NB4 (cell line): ENCODE measurements around the gene C14orf132.

Experiments used
- DNase-seq: peaks from one replicate; pipeline ENCODE4 v3.0.0; 2010; ENCODE audit warnings: low read depth
- H3K4me3 ChIP-seq: one replicate; pipeline ENCODE4 v1.5.1; 2011; ENCODE audit warnings: mild to moderate bottlenecking, low read depth, low read length, moderate library complexity
- CTCF ChIP-seq: IDR thresholded peaks from one replicate; pipeline ENCODE4 v1.5.1; 2012; ENCODE audit warnings: low read depth, low read length
- MAX ChIP-seq: IDR thresholded peaks from 2 replicates; pipeline ENCODE4 v1.6.1; 2011; ENCODE audit warnings: low read depth, low read length
- MYC ChIP-seq: IDR thresholded peaks from 2 replicates; pipeline ENCODE4 v1.6.1; 2011; ENCODE audit warnings: low read depth, low read length
- POLR2A ChIP-seq: IDR thresholded peaks from 2 replicates; pipeline ENCODE4 v1.6.1; 2011; ENCODE audit warnings: mild to moderate bottlenecking; ENCODE audit not compliant: insufficient read length; ENCODE audit errors: extremely low read depth

The C14orf132 gene

GRCh38 chr14:96038920-96039632, at the start of gene C14orf132:
Gene C14orf132 (plus strand): TSS chr14:96039362. CDS start chr14:96039501, 139 bp downstream.
- no peak within 1 kb of the TSS for H3K4me3 ChIP-seq
- no peak for DNase-seq

GRCh38 chr14:95993768-95994592, 45.2 kb upstream of the C14orf132 start:
- TF ChIP-seq MYC (no peak), CTCF (peak; percentile 67), MAX (no peak), POLR2A (no peak)
- DNase-seq: peak; percentile 55
- H3K4me3 ChIP-seq: no peak overlapping the region

More at GRCh38 chr14:96038920-96039632, at the start of gene C14orf132:
- TF ChIP-seq MAX (no peak), CTCF (no peak), MYC (no peak), POLR2A (no peak)

- DNase-seq: no peak
- TF ChIP-seq MAX (no peak), MYC (no peak), CTCF (no peak), POLR2A (no peak)
- no peak overlapping the region for H3K4me3 ChIP-seq
These were observed 44.6 kb upstream of the C14orf132 start for GRCh38 chr14:95994593-95994928.

GRCh38 chr14:95998656-95999055, 40.5 kb upstream of the C14orf132 start:
- DNase-seq: no peak
- no peak overlapping the region for H3K4me3 ChIP-seq
- TF ChIP-seq CTCF (no peak), MAX (no peak), POLR2A (no peak), MYC (no peak)

- DNase-seq: no peak
- no peak for TF ChIP-seq POLR2A
- TF ChIP-seq CTCF: no peak
- no peak for TF ChIP-seq MYC
- no peak for TF ChIP-seq MAX
- no peak overlapping the region for H3K4me3 ChIP-seq
These were observed 37.2 kb upstream of the C14orf132 start for GRCh38 chr14:96001866-96002497.
